Measurements from ENCODE around the gene TMEM184B. TPM values are rescaled to one million over a fixed set of nuclear protein-coding genes. Genes with fewer than 3 reads are reported as not detected.

The TMEM184B gene
- total and polyA plus RNA-seq, 9 donors: 15.3 to 48.3 (median 38.2) TPM

DNA sequence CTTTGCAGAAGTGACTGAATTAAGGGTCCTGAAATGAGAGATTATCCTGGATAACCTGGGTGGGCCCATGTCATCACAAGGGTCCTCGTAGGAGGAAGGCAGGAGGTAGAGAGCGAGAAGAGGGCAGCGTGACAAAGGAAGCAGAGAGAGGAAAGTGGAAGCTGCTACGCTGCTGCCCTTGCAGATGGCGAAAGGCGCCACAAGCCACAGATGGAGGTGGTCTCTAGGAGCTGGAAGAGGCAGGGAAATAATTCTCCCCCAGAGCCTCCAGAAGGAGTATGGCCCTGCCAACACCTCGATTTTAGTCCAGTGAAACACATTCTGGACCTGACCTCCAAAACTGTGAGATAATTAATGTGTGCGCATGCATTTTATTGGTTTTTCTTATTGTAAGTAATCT, 13.4 kb downstream of the TMEM184B start:
- no peaks in the 10 kb centered on the region for H3K27me3 ChIP-seq
- no peaks in the 10 kb centered on the region for H3K9me3 ChIP-seq
- intact Hi-C loops (cut with DNase I): loop anchor here in 1 of 4 donors (10.0 kb wide), 1 partner anchor 55 kb away; the partner anchor contains the start of gene MAFF
- H3K36me3 ChIP-seq: no peaks in the 10 kb centered on the region
- no peak for DNase-seq
- peaks cover 21% of the 10 kb centered on the region for H3K4me1 ChIP-seq (ENCODE audit: insufficient read depth)
- peak overlapping the region in 1 of 2 donors; percentile 74 for H3K27ac ChIP-seq
- no peak for TF ChIP-seq POLR2A (IDR thresholded peaks at IDR 0.05)
- TF ChIP-seq EP300 (IDR thresholded peaks at IDR 0.05): no peak
- TF ChIP-seq, protein P1, sequence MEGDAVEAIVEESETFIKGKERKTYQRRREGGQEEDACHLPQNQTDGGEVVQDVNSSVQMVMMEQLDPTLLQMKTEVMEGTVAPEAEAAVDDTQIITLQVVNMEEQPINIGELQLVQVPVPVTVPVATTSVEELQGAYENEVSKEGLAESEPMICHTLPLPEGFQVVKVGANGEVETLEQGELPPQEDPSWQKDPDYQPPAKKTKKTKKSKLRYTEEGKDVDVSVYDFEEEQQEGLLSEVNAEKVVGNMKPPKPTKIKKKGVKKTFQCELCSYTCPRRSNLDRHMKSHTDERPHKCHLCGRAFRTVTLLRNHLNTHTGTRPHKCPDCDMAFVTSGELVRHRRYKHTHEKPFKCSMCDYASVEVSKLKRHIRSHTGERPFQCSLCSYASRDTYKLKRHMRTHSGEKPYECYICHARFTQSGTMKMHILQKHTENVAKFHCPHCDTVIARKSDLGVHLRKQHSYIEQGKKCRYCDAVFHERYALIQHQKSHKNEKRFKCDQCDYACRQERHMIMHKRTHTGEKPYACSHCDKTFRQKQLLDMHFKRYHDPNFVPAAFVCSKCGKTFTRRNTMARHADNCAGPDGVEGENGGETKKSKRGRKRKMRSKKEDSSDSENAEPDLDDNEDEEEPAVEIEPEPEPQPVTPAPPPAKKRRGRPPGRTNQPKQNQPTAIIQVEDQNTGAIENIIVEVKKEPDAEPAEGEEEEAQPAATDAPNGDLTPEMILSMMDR (IDR thresholded peaks at IDR 0.05): no peak
- H3K4me3 ChIP-seq: no peak overlapping the region
- WGBS, 3 donors: 80 to 87% (median 87%) methylated on average over 8 of the region's 8 CpGs

- intact Hi-C loops (cut with DNase I): loop anchor here in 1 of 4 donors (10.0 kb wide), 1 partner anchor 54 kb away; the partner anchor contains the start of gene MAFF
Measured at GRCh38 chr22:38258895-38259294, 13.9 kb downstream of the TMEM184B start.

GRCh38 chr22:38257650-38258250, 15.1 kb downstream of the TMEM184B start:
- intact Hi-C loops (cut with DNase I): loop anchor here in 1 of 4 donors (10.0 kb wide), 1 partner anchor 53 kb away; the partner anchor contains the start of gene MAFF

More at GRCh38 chr22:38258895-38259294, 13.9 kb downstream of the TMEM184B start:
- no peaks in the 10 kb centered on the region for H3K9me3 ChIP-seq
- H3K27me3 ChIP-seq: no peaks in the 10 kb centered on the region
- TF ChIP-seq POLR2A (IDR thresholded peaks at IDR 0.05) (no peak), EP300 (IDR thresholded peaks at IDR 0.05) (peak; percentile 89)
- peaks cover 21% of the 10 kb centered on the region for H3K4me1 ChIP-seq (ENCODE audit: insufficient read depth)
- peak overlapping the region; percentile 47 to 74 for H3K27ac ChIP-seq
- no peaks in the 10 kb centered on the region for H3K36me3 ChIP-seq
- DNase-seq: peak; percentile 77 to 93 (median 86)
- H3K4me3 ChIP-seq: no peak overlapping the region
- 13 to 25% (median 15%) methylated on average over 8 of the region's 8 CpGs for WGBS, 3 donors

GRCh38 chr22:38257181-38257580, 15.6 kb downstream of the TMEM184B start:
- intact Hi-C loops (cut with DNase I): loop anchor here in 1 of 4 donors (10.0 kb wide), 1 partner anchor 52 kb away; the partner anchor contains the start of gene MAFF

More at GRCh38 chr22:38257650-38258250, 15.1 kb downstream of the TMEM184B start:
- peak in 4 of 5 donors; percentile 42 to 74 (median 63) for DNase-seq
- Histone ChIP-seq H3K36me3 (no peaks in the 10 kb centered on the region), H3K4me3 (no peak overlapping the region), H3K4me1 (ENCODE audit: insufficient read depth) (peaks cover 16% of the 10 kb centered on the region), H3K27me3 (no peaks in the 10 kb centered on the region), H3K9me3 (no peaks in the 10 kb centered on the region), H3K27ac (peak overlapping the region; percentile 31 to 74)
- TF ChIP-seq EP300 (IDR thresholded peaks at IDR 0.05) (no peak), POLR2A (IDR thresholded peaks at IDR 0.05) (no peak)
- TF ChIP-seq, protein P1 (IDR thresholded peaks at IDR 0.05): no peak
- 55 to 65% (median 57%) methylated on average over 4 of the region's 4 CpGs for WGBS, 3 donors

More at GRCh38 chr22:38257181-38257580, 15.6 kb downstream of the TMEM184B start:
- Histone ChIP-seq H3K4me1 (ENCODE audit: insufficient read depth) (peaks cover 14% of the 10 kb centered on the region), H3K27ac (peak overlapping the region; percentile 31 to 74), H3K4me3 (no peak overlapping the region), H3K27me3 (no peaks in the 10 kb centered on the region), H3K9me3 (no peaks in the 10 kb centered on the region), H3K36me3 (no peaks in the 10 kb centered on the region)
- peak in 1 of 5 donors; percentile 51 for DNase-seq
- 3 to 8% (median 4%) methylated on average over 14 of the region's 14 CpGs for WGBS, 3 donors
- TF ChIP-seq POLR2A (IDR thresholded peaks at IDR 0.05) (no peak), EP300 (IDR thresholded peaks at IDR 0.05) (no peak)
- TF ChIP-seq, protein P1 (IDR thresholded peaks at IDR 0.05): no peak

Measured in ovary (tissue), 9 donors.